ENCODE data around the gene SLC25A1. TPM values are rescaled to one million over a fixed set of nuclear protein-coding genes. Genes with fewer than 3 reads are reported as not detected.

SLC25A1 gene
- total and polyA plus RNA-seq, 2 experiments from 2014 or later = 141 to 242 TPM

GRCh38 chr22:19218541-19219233, 40.2 kb upstream of the SLC25A1 start:
- Mint-ChIP-seq H3K4me3 (no peak overlapping the region), H3K4me1 (peaks cover 41% of the 10 kb centered on the region), H3K27ac (peak overlapping the region; percentile 75; the same call in 1 of the 2 replicates), H3K36me3 (ENCODE audit: low read depth) (peaks cover 34% of the 10 kb centered on the region), H3K27me3 (ENCODE audit: insufficient read depth, low read depth, poor library complexity) (peaks cover 4% of the 10 kb centered on the region), H3K9me3 (no peaks in the 10 kb centered on the region; the same call in 2 of the 3 replicates)
- no peak for DNase-seq (ENCODE audit: low spot score)
- no peaks in the 10 kb centered on the region for H3K79me2 ChIP-seq (replicated peaks; ENCODE audit: insufficient read depth)
- H3K4me1 ChIP-seq (ENCODE audit: insufficient read depth) = peaks cover 20% of the 10 kb centered on the region
- no peaks in the 10 kb centered on the region for H3K27me3 ChIP-seq (ENCODE audit: insufficient read depth)
- no peak overlapping the region for H3K27ac ChIP-seq (ENCODE audit: low read depth)
- H3K9me2 ChIP-seq (ENCODE audit: insufficient read depth) = 0 out of 2 replicates have a peak, but pooled peaks cover 3% of the 10 kb centered on the region
- H3K4me2 ChIP-seq = peak overlapping the region; percentile 39; the same call in 1 of the 2 replicates
- no peak overlapping the region for H2AFZ ChIP-seq
- no peak for TF ChIP-seq CTCF (conservative IDR thresholded peaks at IDR 0.05; ENCODE audit: low read depth in 2 of 2)
- no peak for TF ChIP-seq ZNF114 (CRISPR knock-in tag; IDR thresholded peaks at IDR 0.05)
- no peak for TF ChIP-seq ZNF462 (CRISPR knock-in tag; IDR thresholded peaks at IDR 0.05)
- no peak for TF ChIP-seq STAT1 (IDR thresholded peaks at IDR 0.05; ENCODE audit: unreplicated experiment)
- TF ChIP-seq REST (IDR thresholded peaks at IDR 0.05; ENCODE audit: unreplicated experiment) = no peak
- no peak for TF ChIP-seq EZH2 (IDR thresholded peaks at IDR 0.05; ENCODE audit: low read depth, unreplicated experiment)
- TF ChIP-seq POLR2AphosphoS5 (IDR thresholded peaks at IDR 0.05; ENCODE audit: low read depth) = no peak
- no peak for TF ChIP-seq JUNB (IDR thresholded peaks at IDR 0.05; ENCODE audit: unreplicated experiment)
- TF ChIP-seq CREB1 (CRISPR knock-in tag; IDR thresholded peaks at IDR 0.05; ENCODE audit: low read depth) = no peak
- TF ChIP-seq ETS1 (IDR thresholded peaks at IDR 0.05) = no peak
- TF ChIP-seq EZH2phosphoT487 (IDR thresholded peaks at IDR 0.05; ENCODE audit: unreplicated experiment) = no peak
- TF ChIP-seq ZNF331 (CRISPR knock-in tag; IDR thresholded peaks at IDR 0.05; ENCODE audit: low read depth) = no peak
- TF ChIP-seq NANOG (IDR thresholded peaks at IDR 0.05; ENCODE audit: borderline replicate concordance) = no peak
- no peaks in the 10 kb centered on the region for H4K20me1 ChIP-seq (replicated peaks; ENCODE audit: insufficient read depth)
- no peak overlapping the region for H3K4me3 ChIP-seq
- no peaks in the 10 kb centered on the region for H3K36me3 ChIP-seq (ENCODE audit: insufficient read depth)
- H3F3A ChIP-seq (replicated peaks; ENCODE audit: low read depth) = no peaks in the 10 kb centered on the region
- peak; percentile 19 for ATAC-seq

All from GM23338 (cell line).